HEK293 (cell line): ENCODE data around the gene MALRD1.

Experiments used
- CTCF ChIP-seq: fragments of 450-650 bp; formaldehyde crosslinking; IDR thresholded peaks from 2 replicates; pipeline ENCODE4 v1.5.1; 2016; ENCODE audit warnings: missing biosample characterization, missing genetic modification characterization
- ZFP41 ChIP-seq: fragments of 450-650 bp; formaldehyde crosslinking; IDR thresholded peaks from 2 replicates; pipeline ENCODE4 v1.5.1; 2016; ENCODE audit warnings: missing biosample characterization, missing genetic modification characterization, borderline replicate concordance

- TF ChIP-seq CTCF: no peak
- no peak for TF ChIP-seq ZFP41 (tag by site-specific recombination)
Measured at GRCh38 chr10:19283786-19284185, 235.2 kb downstream of the MALRD1 start.
